Stimulated activated CD4-positive, alpha-beta T cell treated with anti-CD3 and anti-CD28 coated beads, Interleukin-2, amount 100 ng/mL, for 4 hours (primary cell): Measurements from ENCODE around the gene GSTM2.

Experiments used
- DNase-seq: peaks from one replicate; pipeline ENCODE4 v3.0.0-alpha.2; 2020; ENCODE audit warnings: low read depth

GSTM2 gene

DNA sequence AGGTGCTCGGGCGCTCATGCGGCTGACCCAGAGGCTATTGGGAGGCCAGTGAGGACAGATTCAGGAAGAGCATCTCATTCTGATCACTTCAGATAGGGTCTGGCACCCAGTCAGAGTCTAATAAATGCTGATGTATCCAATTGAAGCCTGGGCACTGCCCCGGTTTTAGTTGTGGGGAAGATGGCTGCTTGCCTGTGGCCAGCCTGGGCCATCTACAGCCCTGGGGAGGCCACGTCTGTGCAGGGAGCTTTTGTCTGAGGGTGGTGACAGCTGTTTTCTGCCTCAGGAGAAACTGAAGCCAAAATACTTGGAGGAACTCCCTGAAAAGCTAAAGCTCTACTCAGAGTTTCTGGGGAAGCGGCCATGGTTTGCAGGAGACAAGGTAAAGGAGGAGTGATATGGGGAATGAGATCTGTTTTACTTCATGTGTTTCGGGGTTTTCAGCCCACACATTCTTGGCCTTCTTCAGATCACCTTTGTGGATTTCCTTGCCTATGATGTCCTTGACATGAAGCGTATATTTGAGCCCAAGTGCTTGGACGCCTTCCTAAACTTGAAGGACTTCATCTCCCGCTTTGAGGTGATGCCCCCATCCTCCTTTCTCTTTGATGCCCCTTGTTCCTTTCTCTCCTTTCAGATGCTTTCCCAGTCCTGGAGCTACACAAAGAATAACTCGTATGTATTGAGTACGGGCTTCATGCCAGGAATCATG, 47.0 kb downstream of the GSTM2 start:
- DNase-seq: no peak

- DNase-seq: no peak
These were observed 48.3 kb downstream of the GSTM2 start for GRCh38 chr1:109716121-109716520.

- no peak for DNase-seq
These were observed 48.8 kb downstream of the GSTM2 start for GRCh38 chr1:109716570-109717090.

GRCh38 chr1:109717729-109718128, 49.9 kb downstream of the GSTM2 start:
- DNase-seq: no peak

DNA sequence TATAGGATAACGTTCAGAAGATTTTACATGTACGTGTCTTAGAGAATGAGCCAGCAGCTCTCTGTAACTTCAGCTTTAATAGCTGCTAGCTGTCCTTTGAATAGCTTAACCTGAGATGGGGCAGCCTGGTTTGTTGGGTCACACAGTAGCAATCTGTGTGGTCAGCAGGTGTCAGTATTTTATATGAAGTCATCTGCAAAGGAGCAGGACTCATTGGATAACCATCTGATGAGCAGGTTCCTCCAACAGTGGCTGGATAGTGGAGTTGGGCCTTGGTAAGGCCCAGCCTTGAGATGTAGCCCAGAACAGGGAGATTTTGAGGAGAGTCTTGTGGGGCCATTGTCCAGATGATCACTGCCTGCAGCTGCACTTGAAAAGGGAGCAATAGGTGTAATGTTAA, 50.6 kb downstream of the GSTM2 start:
- DNase-seq: no peak

DNA sequence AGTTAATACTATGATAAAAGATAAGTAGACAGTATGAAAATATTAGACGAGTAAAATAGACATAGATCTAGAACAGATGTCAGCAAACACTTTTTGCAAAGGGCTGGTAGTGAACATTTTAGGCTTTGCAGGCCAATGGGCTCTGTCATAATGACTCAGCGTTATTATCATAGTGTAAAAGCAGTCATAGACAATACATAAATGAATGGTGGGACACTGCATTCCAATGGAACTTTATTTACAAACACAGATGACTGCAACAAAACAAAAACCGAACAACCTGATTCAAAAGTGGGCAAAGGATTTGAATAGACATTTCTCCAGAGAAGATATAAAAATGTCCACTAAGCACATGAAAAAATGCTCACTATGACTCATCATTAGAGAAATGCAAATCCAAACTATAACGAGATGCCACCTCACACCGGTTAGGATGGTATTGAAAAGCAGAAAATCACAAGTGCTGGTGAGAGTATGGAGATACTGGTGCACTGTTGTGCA, 51.5 kb downstream of the GSTM2 start:
- no peak for DNase-seq

DNA sequence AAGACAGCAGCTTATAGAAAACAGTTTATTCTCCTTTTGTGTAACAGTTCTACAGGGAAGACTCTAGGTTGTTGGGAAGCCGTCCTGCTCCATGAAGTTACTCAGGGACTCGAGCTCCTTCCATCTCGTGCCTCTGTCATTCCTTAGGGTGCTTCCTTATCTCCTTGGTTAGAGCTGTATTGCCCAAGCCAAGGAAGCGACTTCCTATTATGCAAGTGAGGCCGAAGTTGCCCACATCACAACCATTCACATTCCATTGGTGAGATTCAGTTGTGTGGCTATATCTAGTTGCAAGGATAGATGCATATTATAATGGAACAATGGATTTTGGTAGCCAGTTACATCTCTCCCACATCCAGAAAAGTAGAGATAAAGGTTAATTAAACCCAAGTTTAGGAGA, 53.2 kb downstream of the GSTM2 start:
- DNase-seq: no peak

- DNase-seq: no peak
These were observed 54.1 kb downstream of the GSTM2 start for GRCh38 chr1:109721971-109722370.

DNA sequence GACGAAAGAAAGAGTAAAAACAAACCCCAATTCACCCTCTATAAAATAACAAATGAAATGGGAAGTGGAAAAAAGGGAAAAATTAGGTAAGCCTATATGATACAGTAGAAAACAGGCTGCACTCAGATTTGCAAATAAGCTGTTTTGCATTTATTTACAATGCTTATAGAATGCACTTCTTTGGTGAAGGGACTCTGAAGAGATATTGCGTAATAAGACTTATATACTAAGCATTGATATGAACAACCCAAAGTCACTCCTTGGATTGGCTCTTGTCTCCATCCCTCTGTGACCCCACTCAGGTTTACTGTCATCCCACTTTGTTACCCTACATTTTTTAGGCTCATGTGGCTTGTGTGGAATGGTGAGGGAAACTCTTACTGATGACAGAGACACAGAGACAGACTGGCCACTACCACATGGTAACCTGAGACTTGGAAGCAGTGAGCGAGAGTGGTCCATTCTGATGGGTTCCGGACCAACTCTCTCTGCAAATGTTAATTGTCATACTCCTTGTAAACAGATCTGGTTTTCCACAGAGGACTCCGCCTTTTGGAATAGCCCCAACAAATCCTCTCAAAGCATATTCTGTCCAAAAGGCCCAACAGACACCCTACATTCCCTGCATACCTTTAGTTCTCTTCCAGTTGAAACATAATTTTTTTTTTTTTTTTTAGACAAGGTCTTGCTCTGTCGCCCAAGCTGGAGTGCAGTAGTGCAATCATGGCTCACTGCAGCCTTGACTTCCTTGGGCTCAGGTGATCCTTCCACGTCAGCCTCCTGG, 55.2 kb downstream of the GSTM2 start:
- no peak for DNase-seq
